H9 (cell line): ENCODE results near the gene B3GALNT2. TPM values are rescaled to one million over a fixed set of nuclear protein-coding genes. Genes with fewer than 3 reads are reported as not detected.

ENCODE experiments used
- DNase-seq: peaks from one replicate; pipeline ENCODE4 v3.0.0-alpha.2; 2017
- H2AFZ ChIP-seq: one replicate; pipeline ENCODE4 v1.6.1; 2013; ENCODE audit warnings: mild to moderate bottlenecking, low read length, control low read depth, moderate library complexity
- H2AK5ac ChIP-seq: 2 replicates; pipeline ENCODE4 v1.6.1; 2013; ENCODE audit warnings: low read length, control low read depth, mixed read lengths; ENCODE audit not compliant: insufficient read length
- H2BK120ac ChIP-seq: one replicate; pipeline ENCODE4 v1.6.1; 2013; ENCODE audit warnings: low read depth, mild to moderate bottlenecking, low read length, control low read depth, inconsistent platforms; ENCODE audit not compliant: poor library complexity, severe bottlenecking
- H2BK12ac ChIP-seq: 2 replicates; pipeline ENCODE4 v1.6.1; 2013; ENCODE audit warnings: low read length, control low read depth, mixed read lengths, low read depth; ENCODE audit not compliant: insufficient read length
- H2BK15ac ChIP-seq: 2 replicates; pipeline ENCODE4 v1.6.1; 2013; ENCODE audit warnings: low read depth, low read length, control low read depth
- H2BK20ac ChIP-seq: one replicate; pipeline ENCODE4 v1.6.1; 2013; ENCODE audit warnings: low read depth, mild to moderate bottlenecking, low read length, control low read depth, inconsistent platforms; ENCODE audit not compliant: poor library complexity, severe bottlenecking
- H2BK5ac ChIP-seq: 2 replicates; pipeline ENCODE4 v1.6.1; 2013; ENCODE audit warnings: low read length, control low read depth, mixed read lengths; ENCODE audit not compliant: insufficient read length
- H3K14ac ChIP-seq: 2 replicates; pipeline ENCODE4 v1.6.1; 2013; ENCODE audit warnings: low read length, control low read depth; ENCODE audit not compliant: insufficient read depth
- H3K18ac ChIP-seq: 2 replicates; pipeline ENCODE4 v1.6.1; 2013; ENCODE audit warnings: low read depth, mild to moderate bottlenecking, mixed read lengths, low read length, control low read depth; ENCODE audit not compliant: insufficient read length
- H3K23ac ChIP-seq: 2 replicates; pipeline ENCODE4 v1.6.1; 2013; ENCODE audit warnings: low read length, control low read depth, mixed read lengths, low read depth; ENCODE audit not compliant: insufficient read length
- H3K23me2 ChIP-seq: 2 replicates; pipeline ENCODE4 v1.6.1; 2013; ENCODE audit warnings: low read depth, mild to moderate bottlenecking, mixed read lengths, low read length, control low read depth; ENCODE audit not compliant: insufficient read length, poor library complexity, severe bottlenecking
- H3K27ac ChIP-seq: 2 replicates; pipeline ENCODE4 v1.5.1; 2013; ENCODE audit warnings: low read length, control low read depth, mixed read lengths, low read depth; ENCODE audit not compliant: insufficient read length
- H3K27me3 ChIP-seq: 2 replicates; pipeline ENCODE4 v1.6.1; 2013; ENCODE audit warnings: low read length, control low read depth, inconsistent platforms; ENCODE audit not compliant: insufficient read depth
- H3K4ac ChIP-seq: 2 replicates; pipeline ENCODE4 v1.6.1; 2013; ENCODE audit warnings: low read depth, mild to moderate bottlenecking, control low read depth, inconsistent platforms, low read length, moderate library complexity
- H3K4me1 ChIP-seq: 2 replicates; pipeline ENCODE4 v1.6.1; 2013; ENCODE audit warnings: low read length, control low read depth, inconsistent platforms; ENCODE audit not compliant: insufficient read depth
- H3K4me2 ChIP-seq: 2 replicates; pipeline ENCODE4 v1.6.1; 2013; ENCODE audit warnings: low read length, control low read depth, mixed read lengths; ENCODE audit not compliant: insufficient read length, insufficient read depth
- H3K56ac ChIP-seq: 2 replicates; pipeline ENCODE4 v1.6.1; 2013; ENCODE audit warnings: low read depth, mild to moderate bottlenecking, mixed read lengths, low read length, control low read depth; ENCODE audit not compliant: insufficient read length
- H3K79me1 ChIP-seq: 2 replicates; pipeline ENCODE4 v1.6.1; 2013; ENCODE audit warnings: low read depth, mild to moderate bottlenecking, moderate library complexity, low read length, control low read depth, inconsistent platforms; ENCODE audit not compliant: insufficient read depth, poor library complexity, severe bottlenecking
- H3K79me2 ChIP-seq: 2 replicates; pipeline ENCODE4 v1.6.1; 2013; ENCODE audit warnings: low read length, control low read depth, inconsistent platforms; ENCODE audit not compliant: insufficient read depth
- H3K9ac ChIP-seq: 2 replicates; pipeline ENCODE4 v1.6.1; 2013; ENCODE audit warnings: low read length, control low read depth, mixed read lengths; ENCODE audit not compliant: insufficient read length; ENCODE audit errors: extremely low read depth
- H3K9me3 ChIP-seq: one replicate; pipeline ENCODE4 v1.6.1; 2013; ENCODE audit warnings: low read depth, low read length, inconsistent platforms; ENCODE audit not compliant: control insufficient read depth
- H3T11ph ChIP-seq: one replicate; pipeline ENCODE4 v1.6.1; 2013; ENCODE audit warnings: mild to moderate bottlenecking, low read length, control low read depth, inconsistent platforms
- H4K20me1 ChIP-seq: one replicate; pipeline ENCODE4 v1.6.1; 2013; ENCODE audit not compliant: control insufficient read depth, insufficient read length, insufficient read depth
- H4K5ac ChIP-seq: 2 replicates; pipeline ENCODE4 v1.6.1; 2013; ENCODE audit warnings: low read depth, mild to moderate bottlenecking, mixed read lengths, low read length, control low read depth; ENCODE audit not compliant: insufficient read length
- H4K8ac ChIP-seq: replicated peaks from 2 replicates; pipeline ENCODE4 v1.6.1; 2013; ENCODE audit warnings: low read length, control low read depth, mixed read lengths, low read depth; ENCODE audit not compliant: insufficient read length
- H4K91ac ChIP-seq: 2 replicates; pipeline ENCODE4 v1.6.1; 2013; ENCODE audit warnings: low read depth, mild to moderate bottlenecking, moderate library complexity, mixed read lengths, low read length, control low read depth; ENCODE audit not compliant: insufficient read length
- H3K27ac Mint-ChIP-seq, 3 experiments: 2 replicates in 2 of 3; 3 replicates in 1 of 3; pipeline ENCODE4 v1.8.0; 2020 to 2021; ENCODE audit warnings: mixed read lengths in 3 of 3, mild to moderate bottlenecking in 1 of 3, moderate library complexity in 1 of 3
- H3K27me3 Mint-ChIP-seq: 2 replicates; pipeline ENCODE4 v1.8.0; 2021; ENCODE audit warnings: low read depth, mild to moderate bottlenecking, moderate library complexity, mixed read lengths
- H3K36me3 Mint-ChIP-seq, 3 experiments: 2 replicates in 2 of 3; 3 replicates in 1 of 3; pipeline ENCODE4 v1.8.0; 2020 to 2021; ENCODE audit warnings: low read depth in 3 of 3, mixed read lengths in 3 of 3; ENCODE audit not compliant: insufficient read depth in 1 of 3
- H3K4me1 Mint-ChIP-seq, 2 experiments: 2 replicates each; pipeline ENCODE4 v1.8.0; 2020; ENCODE audit warnings: mixed read lengths in 2 of 2
- H3K4me3 Mint-ChIP-seq, 2 experiments: 2 replicates in 1 of 2; 3 replicates in 1 of 2; pipeline ENCODE4 v1.8.0; 2020 to 2021; ENCODE audit warnings: mild to moderate bottlenecking in 2 of 2, mixed read lengths in 2 of 2, moderate library complexity in 1 of 2
- H3K9me3 Mint-ChIP-seq, 2 experiments: 2 replicates in 1 of 2; 3 replicates in 1 of 2; pipeline ENCODE4 v1.8.0; 2020; ENCODE audit warnings: mild to moderate bottlenecking in 2 of 2, mixed read lengths in 2 of 2, moderate library complexity in 1 of 2
- WGBS: extraction: QIAGEN DNeasy Blood & Tissue Kit; methylation state at CpG from one replicate; pipeline ENCODE4 v1.1.7; 2013; ENCODE audit warnings: missing lambda C conversion rate, low lambda C conversion rate, mixed read lengths; ENCODE audit not compliant: insufficient read length; ENCODE audit errors: extremely low coverage; 5-methylcytosine and 5-hydroxymethylcytosine counted together
- total RNA-seq: library from RNA; stranded (reverse); gene quantifications from 2 replicates; pipeline ENCODE4 v1.2.1, GENCODE V29; 2021
- TF ChIP-seq, protein P1 (sequence below): fragments of 200-600 bp; sonication (generic); conservative IDR thresholded peaks from 3 replicates; pipeline ENCODE4 v1.8.0; 2021; ENCODE audit warnings: antibody characterized with exemption, mild to moderate bottlenecking

Gene B3GALNT2
- total RNA-seq, 1 experiment from 2014 or later: 27.8 TPM

DNA sequence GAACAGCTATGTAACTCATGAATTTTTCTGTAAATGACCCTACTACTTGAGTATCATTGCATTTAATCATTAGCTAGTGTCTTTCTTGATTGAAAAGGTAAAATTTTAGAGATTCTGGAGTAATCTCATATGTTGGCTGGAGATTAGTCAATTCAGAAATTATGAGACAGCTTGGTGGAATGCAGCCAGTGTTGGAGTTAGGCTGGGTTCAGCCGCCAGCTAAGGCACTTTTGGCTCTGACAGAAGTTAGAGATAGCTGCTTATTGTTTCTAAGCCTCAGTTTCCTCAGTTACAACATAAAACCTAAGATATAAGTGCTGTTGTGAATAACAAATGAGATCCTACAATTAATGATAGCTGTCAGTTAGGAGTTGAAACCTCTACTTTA lies 87.6 kb downstream of the B3GALNT2 start:
- Histone ChIP-seq H2BK120ac (no peak overlapping the region), H3K4ac (no peak overlapping the region), H4K8ac (no peak overlapping the region), H3K9ac (no peak overlapping the region), H3K4me1 (no peaks in the 10 kb centered on the region), H3K18ac (no peak overlapping the region), H3K79me2 (0 out of 2 replicates have a peak, but pooled peaks cover 1% of the 10 kb centered on the region), H2BK20ac (no peak overlapping the region), H3K14ac (no peak overlapping the region), H2BK5ac (no peak overlapping the region), H3K27me3 (no peaks in the 10 kb centered on the region), H3K9me3 (no peaks in the 10 kb centered on the region), H2BK12ac (no peak overlapping the region), H3K27ac (no peak overlapping the region), H2AFZ (no peak overlapping the region), H3K4me2 (no peak overlapping the region), H3K79me1 (no peaks in the 10 kb centered on the region), H3K56ac (no peak overlapping the region), H4K20me1 (no peaks in the 10 kb centered on the region), H3K23me2 (no peaks in the 10 kb centered on the region), H2BK15ac (no peak overlapping the region), H3K23ac (no peak overlapping the region), H3T11ph (no peak overlapping the region), H2AK5ac (no peak overlapping the region), H4K91ac (no peak overlapping the region), H4K5ac (no peak overlapping the region)
- Mint-ChIP-seq H3K36me3 (peaks cover 13 to 18% (median 14%) of the 10 kb centered on the region in 3 experiments; a peak in 6 of 7 replicates), H3K4me3 (no peak overlapping the region), H3K27ac (no peak overlapping the region), H3K27me3 (no peaks in the 10 kb centered on the region; the same call in 1 of the 2 replicates), H3K9me3 (peaks cover 5 to 7% of the 10 kb centered on the region in 2 experiments; a peak in 4 of 5 replicates), H3K4me1 (no peaks in the 10 kb centered on the region)
- TF ChIP-seq, protein P1, sequence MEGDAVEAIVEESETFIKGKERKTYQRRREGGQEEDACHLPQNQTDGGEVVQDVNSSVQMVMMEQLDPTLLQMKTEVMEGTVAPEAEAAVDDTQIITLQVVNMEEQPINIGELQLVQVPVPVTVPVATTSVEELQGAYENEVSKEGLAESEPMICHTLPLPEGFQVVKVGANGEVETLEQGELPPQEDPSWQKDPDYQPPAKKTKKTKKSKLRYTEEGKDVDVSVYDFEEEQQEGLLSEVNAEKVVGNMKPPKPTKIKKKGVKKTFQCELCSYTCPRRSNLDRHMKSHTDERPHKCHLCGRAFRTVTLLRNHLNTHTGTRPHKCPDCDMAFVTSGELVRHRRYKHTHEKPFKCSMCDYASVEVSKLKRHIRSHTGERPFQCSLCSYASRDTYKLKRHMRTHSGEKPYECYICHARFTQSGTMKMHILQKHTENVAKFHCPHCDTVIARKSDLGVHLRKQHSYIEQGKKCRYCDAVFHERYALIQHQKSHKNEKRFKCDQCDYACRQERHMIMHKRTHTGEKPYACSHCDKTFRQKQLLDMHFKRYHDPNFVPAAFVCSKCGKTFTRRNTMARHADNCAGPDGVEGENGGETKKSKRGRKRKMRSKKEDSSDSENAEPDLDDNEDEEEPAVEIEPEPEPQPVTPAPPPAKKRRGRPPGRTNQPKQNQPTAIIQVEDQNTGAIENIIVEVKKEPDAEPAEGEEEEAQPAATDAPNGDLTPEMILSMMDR: no peak
- no CpG with 5 or more reads among the region's 1 CpG for WGBS
- no peak for DNase-seq
